ENCODE results near the gene SACM1L. TPM values are rescaled to one million over a fixed set of nuclear protein-coding genes. Genes with fewer than 3 reads are reported as not detected.

SACM1L gene
- total RNA-seq, 1 donor from 2014 or later = 59.2 TPM

GRCh38 chr3:45653205-45653604 is 36.0 kb upstream of the SACM1L start:
- TF ChIP-seq, protein P1, sequence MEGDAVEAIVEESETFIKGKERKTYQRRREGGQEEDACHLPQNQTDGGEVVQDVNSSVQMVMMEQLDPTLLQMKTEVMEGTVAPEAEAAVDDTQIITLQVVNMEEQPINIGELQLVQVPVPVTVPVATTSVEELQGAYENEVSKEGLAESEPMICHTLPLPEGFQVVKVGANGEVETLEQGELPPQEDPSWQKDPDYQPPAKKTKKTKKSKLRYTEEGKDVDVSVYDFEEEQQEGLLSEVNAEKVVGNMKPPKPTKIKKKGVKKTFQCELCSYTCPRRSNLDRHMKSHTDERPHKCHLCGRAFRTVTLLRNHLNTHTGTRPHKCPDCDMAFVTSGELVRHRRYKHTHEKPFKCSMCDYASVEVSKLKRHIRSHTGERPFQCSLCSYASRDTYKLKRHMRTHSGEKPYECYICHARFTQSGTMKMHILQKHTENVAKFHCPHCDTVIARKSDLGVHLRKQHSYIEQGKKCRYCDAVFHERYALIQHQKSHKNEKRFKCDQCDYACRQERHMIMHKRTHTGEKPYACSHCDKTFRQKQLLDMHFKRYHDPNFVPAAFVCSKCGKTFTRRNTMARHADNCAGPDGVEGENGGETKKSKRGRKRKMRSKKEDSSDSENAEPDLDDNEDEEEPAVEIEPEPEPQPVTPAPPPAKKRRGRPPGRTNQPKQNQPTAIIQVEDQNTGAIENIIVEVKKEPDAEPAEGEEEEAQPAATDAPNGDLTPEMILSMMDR (IDR thresholded peaks at IDR 0.05; ENCODE audit: partially characterized antibody, unreplicated experiment) = no peak
- no peaks in the 10 kb centered on the region for H3K4me1 Mint-ChIP-seq (ENCODE audit: low read depth, unreplicated experiment)
- H3K9me3 Mint-ChIP-seq (ENCODE audit: unreplicated experiment) = peaks cover 1% of the 10 kb centered on the region
- H3K27ac Mint-ChIP-seq (ENCODE audit: unreplicated experiment) = no peak overlapping the region
- peaks cover under 1% of the 10 kb centered on the region for H3K36me3 Mint-ChIP-seq (ENCODE audit: unreplicated experiment)
- no peaks in the 10 kb centered on the region for H3K27me3 Mint-ChIP-seq (ENCODE audit: unreplicated experiment)
- no peak overlapping the region for H3K4me3 Mint-ChIP-seq (ENCODE audit: unreplicated experiment)
- no peak for DNase-seq

GRCh38 chr3:45654397-45654944 is 34.7 kb upstream of the SACM1L start:
- H3K27me3 Mint-ChIP-seq (ENCODE audit: unreplicated experiment) = no peaks in the 10 kb centered on the region
- H3K4me3 Mint-ChIP-seq (ENCODE audit: unreplicated experiment) = no peak overlapping the region
- TF ChIP-seq, protein P1 (IDR thresholded peaks at IDR 0.05; ENCODE audit: partially characterized antibody, unreplicated experiment) = no peak
- H3K27ac Mint-ChIP-seq (ENCODE audit: unreplicated experiment) = no peak overlapping the region
- H3K36me3 Mint-ChIP-seq (ENCODE audit: unreplicated experiment) = no peaks in the 10 kb centered on the region
- no peak for DNase-seq
- peaks cover 1% of the 10 kb centered on the region for H3K9me3 Mint-ChIP-seq (ENCODE audit: unreplicated experiment)
- no peaks in the 10 kb centered on the region for H3K4me1 Mint-ChIP-seq (ENCODE audit: low read depth, unreplicated experiment)

- no peak for DNase-seq
- Mint-ChIP-seq H3K36me3 (ENCODE audit: unreplicated experiment) (no peaks in the 10 kb centered on the region), H3K27me3 (ENCODE audit: unreplicated experiment) (no peaks in the 10 kb centered on the region), H3K9me3 (ENCODE audit: unreplicated experiment) (peaks cover 1% of the 10 kb centered on the region), H3K4me1 (ENCODE audit: low read depth, unreplicated experiment) (no peaks in the 10 kb centered on the region), H3K27ac (ENCODE audit: unreplicated experiment) (no peak overlapping the region), H3K4me3 (ENCODE audit: unreplicated experiment) (no peak overlapping the region)
- TF ChIP-seq, protein P1 (IDR thresholded peaks at IDR 0.05; ENCODE audit: partially characterized antibody, unreplicated experiment) = no peak
These were observed 33.3 kb upstream of the SACM1L start for GRCh38 chr3:45655906-45656305.

DNA sequence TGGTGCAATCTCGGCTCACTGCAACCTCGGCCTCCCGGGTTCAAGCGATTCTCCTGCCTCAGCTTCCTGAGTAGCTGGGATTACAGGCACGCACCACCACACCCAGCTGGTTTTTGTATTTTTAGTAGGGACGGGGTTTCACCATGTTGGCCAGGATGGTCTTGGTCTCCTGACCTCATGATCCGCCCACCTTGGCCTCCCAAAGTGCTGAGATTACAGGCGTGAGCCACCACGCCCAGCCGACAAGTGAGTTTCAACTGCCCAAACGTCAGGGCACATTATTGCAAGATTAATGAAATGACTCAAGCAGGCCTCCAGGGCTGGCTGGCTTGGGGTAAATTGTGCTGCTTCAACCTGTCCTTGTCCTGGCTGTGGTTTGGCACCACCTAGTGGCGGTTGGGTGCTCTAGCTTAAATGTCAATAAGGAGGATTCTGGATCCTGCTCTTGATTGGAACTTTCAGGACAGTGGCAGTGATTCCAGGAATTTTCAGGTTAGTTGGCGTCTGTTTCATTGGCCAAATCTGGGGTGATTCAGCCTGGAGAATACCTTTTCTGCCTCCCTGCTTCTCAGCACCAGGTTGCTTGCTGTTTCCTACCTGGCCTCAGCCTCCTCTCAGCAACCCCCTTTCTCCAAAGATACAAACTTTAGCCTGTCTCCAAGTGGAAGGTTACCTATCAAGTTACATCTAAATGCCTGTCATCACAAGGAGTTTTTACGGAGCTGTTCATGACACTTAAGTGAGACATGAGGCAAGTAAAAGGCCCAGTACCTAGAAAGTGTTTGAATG is 32.4 kb upstream of the SACM1L start:
- H3K4me1 Mint-ChIP-seq (ENCODE audit: low read depth, unreplicated experiment) = no peaks in the 10 kb centered on the region
- no peak overlapping the region for H3K4me3 Mint-ChIP-seq (ENCODE audit: unreplicated experiment)
- H3K27me3 Mint-ChIP-seq (ENCODE audit: unreplicated experiment) = no peaks in the 10 kb centered on the region
- no peaks in the 10 kb centered on the region for H3K36me3 Mint-ChIP-seq (ENCODE audit: unreplicated experiment)
- TF ChIP-seq, protein P1 (IDR thresholded peaks at IDR 0.05; ENCODE audit: partially characterized antibody, unreplicated experiment) = peak; percentile 85
- no peak overlapping the region for H3K27ac Mint-ChIP-seq (ENCODE audit: unreplicated experiment)
- DNase-seq = peak; percentile 91
- H3K9me3 Mint-ChIP-seq (ENCODE audit: unreplicated experiment) = peaks cover 1% of the 10 kb centered on the region

DNA sequence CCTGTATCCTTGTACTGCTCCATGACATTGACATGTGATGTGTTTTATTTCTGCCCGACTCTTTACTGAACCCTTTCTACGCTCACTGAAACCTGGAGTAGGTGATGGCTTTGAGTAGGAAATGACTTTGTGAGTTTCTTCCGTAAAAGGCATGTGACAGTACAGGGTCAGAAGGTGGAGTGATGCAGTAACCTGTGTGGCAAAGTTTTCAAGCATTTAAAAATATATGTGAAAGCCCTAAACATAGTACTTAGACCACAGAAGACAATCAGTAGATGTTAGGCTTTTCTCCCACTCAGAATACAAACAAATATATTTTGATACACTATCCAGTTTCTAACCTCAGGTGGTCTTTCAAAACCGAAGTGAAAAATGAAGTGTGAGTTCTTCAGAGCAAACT is 31.3 kb upstream of the SACM1L start:
- H3K27ac Mint-ChIP-seq (ENCODE audit: unreplicated experiment) = no peak overlapping the region
- no peaks in the 10 kb centered on the region for H3K4me1 Mint-ChIP-seq (ENCODE audit: low read depth, unreplicated experiment)
- peaks cover 1% of the 10 kb centered on the region for H3K9me3 Mint-ChIP-seq (ENCODE audit: unreplicated experiment)
- no peak overlapping the region for H3K4me3 Mint-ChIP-seq (ENCODE audit: unreplicated experiment)
- TF ChIP-seq, protein P1 (IDR thresholded peaks at IDR 0.05; ENCODE audit: partially characterized antibody, unreplicated experiment) = no peak
- no peaks in the 10 kb centered on the region for H3K27me3 Mint-ChIP-seq (ENCODE audit: unreplicated experiment)
- no peak for DNase-seq
- H3K36me3 Mint-ChIP-seq (ENCODE audit: unreplicated experiment) = no peaks in the 10 kb centered on the region

Measured in glutamatergic neuron (in vitro differentiated cells).